HepG2 (cell line): ENCODE measurements around the gene TPRN. TPM values are rescaled to one million over a fixed set of nuclear protein-coding genes. Genes with fewer than 3 reads are reported as not detected.

Experiments
- ATF4 ChIP-seq, 2 experiments: fragments of 450-650 bp in 1 of 2; sonication (generic) in 1 of 2; formaldehyde crosslinking; IDR thresholded peaks; 2 replicates each; pipeline versions ENCODE4 v1.5.0 to v1.8.0; 2020 to 2022; ENCODE audit warnings: mild to moderate bottlenecking in 1 of 2, missing genetic modification reagents in 1 of 2
- DRAP1 ChIP-seq: IDR thresholded peaks from 2 replicates; pipeline ENCODE4 v1.6.1; 2016; ENCODE audit warnings: missing genetic modification reagents, missing compliant biosample characterization
- HOXA7 ChIP-seq: sonication (generic); formaldehyde crosslinking; IDR thresholded peaks from 2 replicates; pipeline ENCODE4 v1.8.1; 2022; ENCODE audit warnings: mild to moderate bottlenecking, missing genetic modification reagents, moderate library complexity
- KDM5A ChIP-seq: fragments of 200-600 bp; sonication (generic); IDR thresholded peaks from 2 replicates; pipeline ENCODE4 v1.7.0; 2018; ENCODE audit warnings: antibody characterized with exemption, mild to moderate bottlenecking, low read length, borderline replicate concordance
- NR0B2 ChIP-seq: sonication (generic); formaldehyde crosslinking; IDR thresholded peaks from 2 replicates; pipeline ENCODE4 v1.4.0; 2020; ENCODE audit warnings: mild to moderate bottlenecking, missing genetic modification reagents
- PHF21A ChIP-seq: sonication (generic); formaldehyde crosslinking; IDR thresholded peaks from 2 replicates; pipeline ENCODE4 v1.5.0; 2020; ENCODE audit warnings: mild to moderate bottlenecking, missing genetic modification reagents
- RXRA ChIP-seq: sonication (generic); formaldehyde crosslinking; IDR thresholded peaks from 2 replicates; pipeline ENCODE4 v1.5.1; 2020; ENCODE audit warnings: missing genetic modification reagents
- SNAPC5 ChIP-seq: sonication (generic); formaldehyde crosslinking; IDR thresholded peaks from 2 replicates; pipeline ENCODE4 v1.8.1; 2023; ENCODE audit warnings: mild to moderate bottlenecking, missing genetic modification reagents, borderline replicate concordance
- THAP11 ChIP-seq: IDR thresholded peaks from 2 replicates; pipeline ENCODE4 v1.6.1; 2016; ENCODE audit warnings: missing biosample characterization, missing genetic modification reagents
- THYN1 ChIP-seq: sonication (generic); formaldehyde crosslinking; IDR thresholded peaks from 2 replicates; pipeline ENCODE4 v1.8.1; 2023; ENCODE audit warnings: low read depth, mild to moderate bottlenecking, moderate library complexity, missing genetic modification reagents, borderline replicate concordance
- TRIM22 ChIP-seq: fragments of 450-650 bp; IDR thresholded peaks from 2 replicates; pipeline ENCODE4 v1.6.1; 2017
- UBTF ChIP-seq: sonication (generic); formaldehyde crosslinking; IDR thresholded peaks from 2 replicates; pipeline ENCODE4 v1.4.0; 2020; ENCODE audit warnings: mild to moderate bottlenecking, missing genetic modification reagents
- ZMYM3 ChIP-seq: sonication (generic); formaldehyde crosslinking; IDR thresholded peaks from 2 replicates; pipeline ENCODE4 v1.5.1; 2020; ENCODE audit warnings: mild to moderate bottlenecking, missing genetic modification reagents
- ZNF124 ChIP-seq: sonication (generic); formaldehyde crosslinking; IDR thresholded peaks from 2 replicates; pipeline ENCODE4 v1.4.0; 2020; ENCODE audit warnings: missing genetic modification reagents
- ZNF205 ChIP-seq: IDR thresholded peaks from 2 replicates; pipeline ENCODE4 v1.6.1; 2018; ENCODE audit warnings: missing biosample characterization, missing genetic modification reagents
- ZNF660 ChIP-seq: sonication (generic); formaldehyde crosslinking; IDR thresholded peaks from 2 replicates; pipeline ENCODE4 v1.5.1; 2020; ENCODE audit warnings: mild to moderate bottlenecking, low read depth, missing genetic modification reagents, borderline replicate concordance
- ZNF75D ChIP-seq: sonication (generic); formaldehyde crosslinking; IDR thresholded peaks from 2 replicates; pipeline ENCODE4 v1.8.1; 2023; ENCODE audit warnings: missing genetic modification reagents, mild to moderate bottlenecking, borderline replicate concordance
- ZNF800 ChIP-seq: sonication (generic); formaldehyde crosslinking; IDR thresholded peaks from 2 replicates; pipeline ENCODE4 v1.4.0; 2020; ENCODE audit warnings: missing genetic modification reagents
- polyA plus RNA-seq, 8 experiments: library from polyadenylated mRNA; depleted of rRNA in 3 of 8; stranded (reverse) in 7 of 8; unstranded in 1 of 8; fragments of >200 nt; fragmentation: Illumina TruSeq in 4 of 8; extraction: Trizol in 4 of 8; gene quantifications; 2 replicates each; pipeline versions ENCODE4 v1.2.1 to v1.2.3, GENCODE V29; 2011 to 2016; ENCODE audit warnings: low read depth in 4 of 8, missing spikeins in 1 of 8, mixed read lengths in 1 of 8; ENCODE audit not compliant: insufficient read depth in 1 of 8
- total RNA-seq, 5 experiments: library from RNA; depleted of rRNA; stranded (reverse); fragments of >200 nt; fragmentation: Illumina TruSeq; extraction: Trizol; gene quantifications; 2 replicates each; pipeline ENCODE4 v1.2.3, GENCODE V29; 2016; ENCODE audit warnings: low read depth in 1 of 5

The TPRN gene
- total and polyA plus RNA-seq, 2 of the 13 experiments (the other 11 are each of a cell fraction or from before 2014, with no cell fraction given) = 10.1 to 19.2 TPM

- TF ChIP-seq TRIM22 (no peak), ATF4 (CRISPR knock-in tag; IDR thresholded peaks at IDR 0.05) (0 out of 4 replicates have a peak, but pooled peaks of 1 of the 2 experiments have one; percentile 5), ZMYM3 (CRISPR knock-in tag) (no peak), KDM5A (peak; percentile 87; the same call in 1 of the 2 replicates), ZNF75D (CRISPR knock-in tag) (no peak), HOXA7 (CRISPR knock-in tag) (no peak), RXRA (CRISPR knock-in tag) (peak; percentile 77), THAP11 (CRISPR knock-in tag) (peak; percentile 97), ZNF124 (0 out of 2 replicates have a peak, but pooled peaks have one; percentile 21), NR0B2 (CRISPR knock-in tag) (peak; percentile 67; the same call in 1 of the 2 replicates), ZNF660 (CRISPR knock-in tag) (no peak), UBTF (CRISPR knock-in tag) (peak; percentile 90), DRAP1 (CRISPR knock-in tag) (peak; percentile 67), SNAPC5 (no peak), ZNF205 (CRISPR knock-in tag) (peak; percentile 74; the same call in 1 of the 2 replicates), PHF21A (CRISPR knock-in tag) (peak; percentile 53), THYN1 (no peak), ZNF800 (CRISPR knock-in tag) (no peak; the same call in 1 of the 2 replicates)
Measured at GRCh38 chr9:137188490-137189296, 11.8 kb downstream of the TPRN start, which contains the start of the genes ANAPC2 and SSNA1 (continued).
